Natural killer cell (primary cell): ENCODE results near the gene ASPSCR1. TPM values are rescaled to one million over a fixed set of nuclear protein-coding genes. Genes with fewer than 3 reads are reported as not detected.
A peak's percentile ranks its signal among the peaks of the same experiment; 100 is the strongest.
"Not testable (repeated sequence)": the region's sequence is repeated elsewhere in the genome, so short reads cannot be mapped to it uniquely, and the experiment has no call there.

Experiments
- ATAC-seq, 3 donors: fragments of 150-1000 bp in 2 of 3; fragments of 200-7000 bp in 1 of 3; cut with Tn5 transposase; 1 replicate in 1 of 3; 2 replicates in 2 of 3; pipeline ENCODE4 v1.10.0; 2021; ENCODE audit warnings: mild to moderate bottlenecking in 2 of 3, moderate library complexity in 2 of 3
- DNase-seq, 2 donors: peaks; one replicate each; pipeline versions ENCODE4 v3.0.0 to v3.0.0-alpha.2; 2013 to 2021; ENCODE audit warnings: mixed read lengths in 1 of 2
- H3K27ac ChIP-seq: one replicate; pipeline ENCODE4 v1.5.1; 2013; ENCODE audit warnings: mild to moderate bottlenecking, low read length
- H3K27me3 ChIP-seq: one replicate; pipeline ENCODE4 v1.6.1; 2013; ENCODE audit warnings: low read length; ENCODE audit not compliant: control insufficient read depth, insufficient read depth
- H3K36me3 ChIP-seq: one replicate; pipeline ENCODE4 v1.6.1; 2013; ENCODE audit warnings: low read length; ENCODE audit not compliant: control insufficient read depth, insufficient read depth
- H3K4me1 ChIP-seq: one replicate; pipeline ENCODE4 v1.6.1; 2013; ENCODE audit warnings: low read length; ENCODE audit not compliant: control insufficient read depth, insufficient read depth
- H3K4me3 ChIP-seq: one replicate; pipeline ENCODE4 v1.5.1; 2013; ENCODE audit warnings: low read length
- H3K9me3 ChIP-seq: one replicate; pipeline ENCODE4 v1.6.1; 2013; ENCODE audit warnings: low read length; ENCODE audit not compliant: control insufficient read depth, insufficient read depth
- H3K27ac Mint-ChIP-seq, 2 donors: one replicate each; pipeline ENCODE4 v1.8.0; 2022; ENCODE audit warnings: mild to moderate bottlenecking in 2 of 2, mixed read lengths in 2 of 2, moderate library complexity in 1 of 2
- H3K27me3 Mint-ChIP-seq, 2 donors: one replicate each; pipeline ENCODE4 v1.8.0; 2022; ENCODE audit warnings: low read depth in 2 of 2, mixed read lengths in 2 of 2
- H3K36me3 Mint-ChIP-seq: one replicate; pipeline ENCODE4 v1.8.0; 2022; ENCODE audit warnings: mixed read lengths
- H3K4me1 Mint-ChIP-seq, 2 donors: one replicate each; pipeline ENCODE4 v1.8.0; 2022; ENCODE audit warnings: mixed read lengths in 2 of 2
- H3K4me3 Mint-ChIP-seq: one replicate; pipeline ENCODE4 v1.8.0; 2022; ENCODE audit warnings: mild to moderate bottlenecking, moderate library complexity, mixed read lengths
- H3K9me3 Mint-ChIP-seq, 2 donors: one replicate each; pipeline ENCODE4 v1.8.0; 2022; ENCODE audit warnings: mixed read lengths in 2 of 2
- WGBS: methylation state at CpG from one replicate; pipeline ENCODE4 v1.1.7; 2013; ENCODE audit warnings: missing lambda C conversion rate; ENCODE audit not compliant: insufficient coverage; 5-methylcytosine and 5-hydroxymethylcytosine counted together
- intact Hi-C: fragments of 100-400 bp; cut with micrococcal nuclease; formaldehyde crosslinking; loops from one replicate; pipeline ENCODE4 v1.14.2; 2022
- total RNA-seq, 4 donors: library from RNA; stranded (reverse); fragments of 120-200 nt in 1 of 4; gene quantifications; one replicate each; pipeline versions ENCODE4 v1.2.3 to v1.2.4, GENCODE V29; 2013 to 2022
- TF ChIP-seq, protein P1 (sequence below): fragments of 200-600 bp; IDR thresholded peaks from one replicate; pipeline ENCODE4 v1.8.0; 2022; ENCODE audit warnings: antibody characterized with exemption

Gene ASPSCR1
- total RNA-seq, 3 donors from 2014 or later (not counting 1 experiment from before 2014, with no cell fraction given): 29.7 to 43.5 (median 40.8) TPM

DNA sequence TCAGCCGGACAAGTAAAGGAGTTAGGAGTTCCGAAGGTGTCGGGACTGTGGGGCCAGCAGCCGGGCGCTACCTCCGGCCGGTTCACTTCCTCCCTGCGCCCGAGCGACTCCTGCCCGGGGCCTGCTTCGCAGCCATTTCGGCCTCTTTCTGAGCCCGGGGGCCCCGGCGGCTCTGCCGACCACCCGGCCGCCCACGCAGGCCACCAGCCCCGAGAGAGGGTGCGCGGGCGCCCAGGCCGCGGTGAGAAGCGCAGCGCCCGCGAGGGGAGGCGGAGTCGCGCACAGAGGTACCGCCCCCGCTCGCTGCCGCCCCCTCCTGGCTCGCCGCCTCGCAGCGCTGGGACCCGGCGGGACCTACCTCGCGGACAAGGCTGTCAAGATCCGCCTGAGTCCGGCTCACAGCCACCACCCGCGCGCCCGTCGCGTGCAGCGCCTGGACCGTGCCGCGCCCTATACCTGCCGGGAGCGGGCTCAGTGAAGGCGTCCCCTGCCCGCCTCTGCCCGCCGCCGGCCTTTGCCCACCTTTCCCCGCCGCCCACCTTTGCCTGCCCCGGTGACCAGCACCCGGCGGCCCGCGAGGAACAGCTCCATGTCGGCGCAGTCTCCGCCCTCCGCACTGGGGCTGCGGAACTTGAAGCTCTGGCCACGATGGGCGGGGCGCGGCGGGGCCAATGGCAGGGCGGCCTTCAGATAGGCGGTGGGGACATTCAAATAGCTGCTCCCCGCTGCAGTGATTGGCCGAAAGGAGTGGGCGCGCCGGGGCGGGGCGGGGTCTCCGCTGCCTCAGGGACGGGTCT is 59.9 kb downstream of the ASPSCR1 start, which contains the start of gene DCXR:
Gene DCXR, minus strand, starts transcription at position 606 of the 797 bp plus-strand sequence. Its CDS starts 15 bp downstream, at position 591.
- intact Hi-C loops: loop anchor here (1.0 to 5.0 kb wide), 3 partner anchors 14 to 75 kb away; partner anchors contain the start of genes GPS1, LRRC45, NOTUM and RFNG

DNA sequence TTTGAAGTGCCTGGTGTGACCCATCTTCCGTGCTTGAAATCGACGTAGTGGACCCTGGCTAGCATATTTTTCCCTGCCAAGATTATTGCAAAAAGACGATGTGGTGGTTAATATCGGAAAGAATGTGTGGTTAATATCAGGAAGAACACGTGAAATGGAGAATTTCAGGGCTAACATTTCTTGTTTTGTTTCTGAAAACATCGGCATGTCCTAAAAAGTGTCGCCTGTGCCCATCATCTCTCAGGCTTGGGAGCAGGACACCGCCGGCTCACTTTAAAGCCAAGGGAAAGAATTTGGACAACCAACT is 60.4 kb downstream of the ASPSCR1 start:
- peaks cover 7 to 22% of the 10 kb centered on the region in 2 donors for H3K4me1 Mint-ChIP-seq
- DNase-seq (no peak), ATAC-seq (no peak)
- H3K4me1 ChIP-seq: peaks cover 21% of the 10 kb centered on the region
- TF ChIP-seq, protein P1, sequence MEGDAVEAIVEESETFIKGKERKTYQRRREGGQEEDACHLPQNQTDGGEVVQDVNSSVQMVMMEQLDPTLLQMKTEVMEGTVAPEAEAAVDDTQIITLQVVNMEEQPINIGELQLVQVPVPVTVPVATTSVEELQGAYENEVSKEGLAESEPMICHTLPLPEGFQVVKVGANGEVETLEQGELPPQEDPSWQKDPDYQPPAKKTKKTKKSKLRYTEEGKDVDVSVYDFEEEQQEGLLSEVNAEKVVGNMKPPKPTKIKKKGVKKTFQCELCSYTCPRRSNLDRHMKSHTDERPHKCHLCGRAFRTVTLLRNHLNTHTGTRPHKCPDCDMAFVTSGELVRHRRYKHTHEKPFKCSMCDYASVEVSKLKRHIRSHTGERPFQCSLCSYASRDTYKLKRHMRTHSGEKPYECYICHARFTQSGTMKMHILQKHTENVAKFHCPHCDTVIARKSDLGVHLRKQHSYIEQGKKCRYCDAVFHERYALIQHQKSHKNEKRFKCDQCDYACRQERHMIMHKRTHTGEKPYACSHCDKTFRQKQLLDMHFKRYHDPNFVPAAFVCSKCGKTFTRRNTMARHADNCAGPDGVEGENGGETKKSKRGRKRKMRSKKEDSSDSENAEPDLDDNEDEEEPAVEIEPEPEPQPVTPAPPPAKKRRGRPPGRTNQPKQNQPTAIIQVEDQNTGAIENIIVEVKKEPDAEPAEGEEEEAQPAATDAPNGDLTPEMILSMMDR: no peak
- H3K27me3 Mint-ChIP-seq: no peaks in the 10 kb centered on the region
- peak overlapping the region; percentile 90 to 94 for H3K27ac Mint-ChIP-seq
- peak overlapping the region; percentile 2 for H3K27ac ChIP-seq
- no peaks in the 10 kb centered on the region for H3K9me3 Mint-ChIP-seq
- H3K9me3 ChIP-seq: no peaks in the 10 kb centered on the region
- H3K36me3 ChIP-seq: no peaks in the 10 kb centered on the region
- H3K36me3 Mint-ChIP-seq: no peaks in the 10 kb centered on the region
- peak overlapping the region; percentile 69 for H3K4me3 ChIP-seq
- H3K4me3 Mint-ChIP-seq: peak overlapping the region; percentile 94
- intact Hi-C loops: loop anchor here (1.0 to 5.0 kb wide), 3 partner anchors 13 to 76 kb away; partner anchors contain the start of genes GPS1, LRRC45, NOTUM and RFNG
- no peaks in the 10 kb centered on the region for H3K27me3 ChIP-seq
- WGBS: 7% methylated on average over 10 of the region's 10 CpGs

More for the DNA sequence above, 59.9 kb downstream of the ASPSCR1 start, which contains the start of gene DCXR:
- peak within 1 kb of the TSS; percentile 69 for H3K4me3 ChIP-seq
- no peaks in the 10 kb centered on the region for H3K9me3 ChIP-seq
- H3K4me1 ChIP-seq: peaks cover 22% of the 10 kb centered on the region
- peak within 1 kb of the TSS; percentile 78 for H3K27ac ChIP-seq
- ATAC-seq (peak; percentile 90 to 98 (median 91)), DNase-seq (peak; percentile 94 to 96)
- Mint-ChIP-seq H3K4me1 (peaks cover 7 to 22% of the 10 kb centered on the region in 2 donors), H3K36me3 (no peaks in the 10 kb centered on the region), H3K9me3 (no peaks in the 10 kb centered on the region), H3K4me3 (peak within 1 kb of the TSS; percentile 94), H3K27me3 (no peaks in the 10 kb centered on the region), H3K27ac (peak within 1 kb of the TSS; percentile 90 to 94)
- TF ChIP-seq, protein P1: peak; percentile 91
- H3K27me3 ChIP-seq: no peaks in the 10 kb centered on the region
- under 1% methylated on average over 92 of the region's 92 CpGs for WGBS
- H3K36me3 ChIP-seq: no peaks in the 10 kb centered on the region

DNA sequence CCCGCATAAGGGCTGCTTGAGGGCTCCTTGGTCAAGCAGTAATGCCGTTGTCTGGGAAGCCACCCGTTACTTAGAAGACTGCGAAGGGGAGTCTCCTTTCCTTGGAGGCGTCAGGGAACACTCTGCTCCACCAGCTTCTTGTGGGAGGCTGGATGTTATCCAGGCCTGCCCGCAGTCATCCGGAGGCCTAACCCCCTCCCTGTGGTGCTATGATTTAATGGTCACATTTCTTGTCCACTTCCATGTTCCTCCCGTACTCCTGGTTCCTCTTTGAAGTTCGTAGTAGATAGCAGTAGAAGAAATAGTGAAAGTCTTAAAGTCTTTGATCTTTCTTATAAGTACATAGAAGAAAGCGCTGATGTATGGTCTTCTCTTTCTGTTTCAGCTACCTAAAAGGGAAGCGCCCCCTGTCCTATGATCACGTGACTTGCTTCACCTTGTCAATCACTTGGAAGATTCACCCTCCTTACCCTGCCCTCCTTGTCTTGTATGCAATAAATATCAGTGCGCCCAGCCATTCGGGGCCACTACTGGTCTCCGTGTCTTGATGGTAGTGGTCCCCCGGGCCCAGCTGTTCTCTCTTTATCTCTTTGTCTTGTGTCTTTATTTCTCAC is 61.5 kb downstream of the ASPSCR1 start:
- H3K36me3 Mint-ChIP-seq, H3K27me3 ChIP-seq, H3K27me3 Mint-ChIP-seq, H3K4me3 ChIP-seq, H3K36me3 ChIP-seq, H3K9me3 Mint-ChIP-seq, DNase-seq, H3K27ac ChIP-seq, H3K27ac Mint-ChIP-seq, H3K9me3 ChIP-seq, ATAC-seq: not testable (repeated sequence)
- 88% methylated on average over 14 of the region's 16 CpGs for WGBS
- Mint-ChIP-seq H3K4me1 (peaks cover 7 to 22% of the 10 kb centered on the region in 2 donors), H3K4me3 (peak overlapping the region; percentile 49)
- intact Hi-C loops: loop anchor here (5.0 kb wide), 1 partner anchor 77 kb away; the partner anchor contains the start of gene NOTUM
- peaks cover 21% of the 10 kb centered on the region for H3K4me1 ChIP-seq
